LNCAP (cell line): ENCODE measurements around the gene PCDH15.

Source experiments
- CTCF ChIP-seq: fragments of 450-650 bp; IDR thresholded peaks from 2 replicates; pipeline ENCODE4 v1.5.1; 2017; ENCODE audit warnings: mild to moderate bottlenecking

Gene PCDH15

GRCh38 chr10:54708021-54708420 is 93.0 kb downstream of the PCDH15 start:
- no peak for TF ChIP-seq CTCF

GRCh38 chr10:54702583-54703485 is 98.2 kb downstream of the PCDH15 start:
- TF ChIP-seq CTCF = no peak

GRCh38 chr10:54691331-54691730 is 109.7 kb downstream of the PCDH15 start:
- no peak for TF ChIP-seq CTCF

GRCh38 chr10:54682554-54682953 is 118.5 kb downstream of the PCDH15 start:
- TF ChIP-seq CTCF = no peak

- no peak for TF ChIP-seq CTCF
These were observed 119.9 kb downstream of the PCDH15 start for GRCh38 chr10:54681136-54681535.

- TF ChIP-seq CTCF = no peak
These were observed 133.9 kb downstream of the PCDH15 start for GRCh38 chr10:54667136-54667535.

- TF ChIP-seq CTCF = no peak
These were observed 134.8 kb downstream of the PCDH15 start for GRCh38 chr10:54666192-54666591.
